HG03575 (cell line): ENCODE results near the gene FAM114A2.
A peak's percentile ranks its signal among the peaks of the same experiment; 100 is the strongest.
"Not testable (repeated sequence)": the region's sequence is repeated elsewhere in the genome, so short reads cannot be mapped to it uniquely, and the experiment has no call there.

ENCODE experiments used
- ATAC-seq: cut with Tn5 transposase; IDR thresholded peaks from one replicate; pipeline ENCODE4 v1.9.1; 2021; ENCODE audit not compliant: unreplicated experiment, insufficient number of reproducible peaks, low FRiP score; ENCODE audit errors: extremely low read depth

The FAM114A2 gene

DNA sequence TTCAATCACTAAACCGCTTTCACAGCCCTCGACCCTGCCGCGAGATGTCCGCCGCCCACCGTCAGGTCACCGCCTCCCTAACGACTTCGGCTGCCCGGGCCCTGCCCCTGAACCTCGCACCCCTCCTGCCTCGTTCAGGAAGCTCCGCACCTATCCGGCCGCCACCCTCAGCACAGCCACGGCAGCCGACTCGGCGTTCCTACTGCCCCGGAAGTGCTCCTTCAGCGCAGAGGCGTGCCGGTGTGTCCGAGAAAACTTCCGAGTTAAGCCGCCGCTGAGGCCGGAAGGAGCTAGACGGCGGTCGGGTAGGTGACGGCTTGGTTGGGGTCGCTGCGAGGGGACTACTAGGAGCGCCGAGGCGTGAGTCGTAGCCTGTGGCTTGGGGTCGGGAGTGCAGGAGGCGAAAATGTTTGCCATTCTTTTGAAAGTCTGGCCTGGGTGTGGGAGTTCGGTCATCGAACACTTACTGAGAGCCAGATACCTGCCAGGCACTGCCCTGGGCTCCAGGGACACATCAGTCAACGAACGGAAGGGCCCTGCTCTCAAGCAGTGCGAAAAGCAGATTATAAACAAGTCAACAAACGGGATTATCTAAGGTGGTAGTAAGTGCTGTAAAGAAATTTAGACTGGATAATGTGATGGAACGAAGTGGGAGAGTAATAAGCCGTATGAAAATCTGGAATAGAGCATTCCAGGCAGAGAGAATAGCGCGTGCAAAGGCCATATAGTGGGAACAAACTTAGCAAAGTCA, at the start of gene FAM114A2, which contains the start of gene MFAP3:
Gene FAM114A2 (minus strand): TSS at position 204 of the 751 bp plus-strand sequence. CDS start 3,957 bp downstream, outside the sequence.
Gene MFAP3 (plus strand): TSS at position 261 of the 751 bp plus-strand sequence. CDS start 10,756 bp downstream, outside the sequence.
- ATAC-seq = peak; percentile 83

DNA sequence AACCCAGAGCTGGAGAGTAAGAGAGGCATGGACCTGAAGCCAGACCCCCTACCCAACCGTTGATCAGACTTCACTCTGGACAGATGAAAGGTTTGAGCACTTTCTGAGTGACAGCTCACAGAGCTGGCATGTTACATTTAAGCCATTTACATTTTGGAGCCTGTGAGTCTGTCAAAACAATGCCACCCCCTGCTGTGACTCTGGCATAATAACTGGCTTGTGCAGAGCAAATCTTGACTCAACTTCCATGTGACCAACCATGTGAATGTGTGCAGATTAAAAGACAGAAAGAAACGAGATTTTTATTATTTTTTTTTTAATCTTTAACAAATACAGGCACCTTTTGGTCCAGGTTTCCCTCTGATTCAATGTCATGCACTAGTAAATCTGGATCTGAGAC, 48.5 kb upstream of the FAM114A2 start:
- no peak for ATAC-seq

DNA sequence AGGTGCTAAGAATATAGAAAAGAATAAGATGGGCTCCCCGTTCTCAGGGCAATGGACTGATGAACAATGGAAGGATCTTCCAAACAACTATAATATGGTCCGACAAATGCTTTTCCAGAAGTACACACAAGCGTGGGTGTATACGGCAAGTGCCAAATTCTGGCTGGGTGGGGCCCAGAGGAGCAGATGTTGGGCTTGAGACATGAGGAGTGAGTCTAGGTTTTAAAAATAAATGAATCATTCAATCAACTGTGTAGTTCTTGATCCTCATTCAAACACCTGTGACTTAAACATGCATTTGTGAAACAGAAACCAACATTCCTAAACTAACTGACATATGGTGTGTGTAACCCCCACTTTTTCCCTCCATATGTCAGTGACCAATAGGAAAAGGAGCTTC, 47.9 kb upstream of the FAM114A2 start:
- no peak for ATAC-seq

DNA sequence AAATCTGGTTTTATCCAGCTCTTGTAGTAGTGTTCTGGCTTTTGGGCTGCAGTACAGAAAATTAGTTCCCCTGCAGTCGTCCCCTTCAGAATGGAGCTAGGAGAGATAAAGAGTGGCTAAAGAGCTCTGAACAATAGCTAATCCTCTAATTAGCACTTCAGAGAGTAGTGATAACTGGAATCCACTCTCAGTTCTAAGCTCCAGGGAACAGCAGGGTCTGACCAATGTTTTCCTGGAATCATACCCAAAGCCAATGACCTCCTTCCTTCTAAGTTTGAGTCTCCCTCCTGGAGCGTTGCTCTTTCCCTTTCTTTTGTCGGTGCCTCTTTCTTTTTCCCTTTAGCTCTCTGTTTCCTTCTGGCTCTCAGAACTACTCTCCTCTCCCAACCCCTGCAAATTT, 47.4 kb upstream of the FAM114A2 start:
- no peak for ATAC-seq

DNA sequence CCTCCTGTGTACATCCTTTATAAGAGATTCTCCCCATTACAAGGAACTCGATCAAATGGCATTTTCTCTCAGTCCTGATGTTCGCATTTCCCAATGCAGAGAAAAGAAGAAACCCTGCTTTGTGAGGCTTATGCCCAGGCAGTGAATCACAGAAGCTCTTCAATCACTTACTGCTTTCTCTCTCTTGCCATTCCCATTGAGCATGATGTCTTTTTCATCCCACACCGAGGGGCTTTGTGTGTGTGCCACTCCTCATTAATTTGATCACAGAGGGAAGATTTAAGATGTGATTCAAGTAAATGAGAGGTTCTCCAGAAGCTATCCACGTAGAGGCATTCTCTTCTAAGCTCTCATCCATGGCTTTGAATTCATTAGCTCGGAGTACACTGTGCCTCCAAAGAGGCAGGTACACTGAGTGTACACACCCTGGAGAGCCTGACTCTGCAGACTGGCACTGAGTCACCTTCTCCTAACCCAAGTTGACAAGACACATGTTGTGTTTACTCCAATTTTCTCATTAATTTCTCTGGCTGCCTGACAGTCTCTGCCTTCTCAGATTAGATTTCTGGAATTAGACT, 45.4 kb upstream of the FAM114A2 start:
- ATAC-seq = no peak

DNA sequence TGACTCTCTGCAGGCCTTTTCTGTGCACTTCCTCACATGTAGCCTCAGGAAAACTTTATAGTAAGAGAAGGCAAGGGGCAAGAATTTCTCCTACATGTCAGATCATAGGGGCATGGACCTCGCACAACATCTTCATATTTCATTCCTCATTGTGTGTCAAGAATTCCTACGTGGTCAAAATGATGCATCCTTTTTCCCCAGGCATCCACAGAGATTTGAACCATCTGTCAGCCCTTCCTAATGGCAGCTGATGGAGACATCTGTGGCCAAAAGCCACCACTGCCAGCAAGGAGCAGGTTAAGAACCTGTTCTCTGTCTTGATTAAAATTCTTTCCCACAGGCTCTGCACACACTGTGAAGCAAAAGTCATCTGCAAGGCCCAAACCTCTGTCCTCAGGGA, 42.5 kb upstream of the FAM114A2 start:
- ATAC-seq = no peak

DNA sequence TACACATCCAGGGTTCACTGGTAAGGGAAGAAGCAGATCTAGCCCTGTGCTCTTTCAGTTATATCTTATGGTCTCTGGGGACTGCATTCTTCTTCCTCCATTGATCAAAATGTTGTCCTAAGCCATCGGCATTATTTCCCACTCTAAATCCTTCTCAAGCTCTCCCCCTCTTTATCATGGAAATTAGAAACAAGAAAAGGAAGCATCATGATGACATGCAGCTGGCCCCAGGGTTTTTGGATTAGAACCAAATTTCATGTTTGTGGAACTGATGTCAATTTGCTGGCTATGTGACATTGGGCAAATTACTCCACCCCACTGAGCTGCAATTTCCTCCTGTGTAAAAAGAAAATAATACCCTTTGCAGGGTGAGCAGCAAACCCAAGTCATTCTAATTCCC, 39.6 kb upstream of the FAM114A2 start:
- no peak for ATAC-seq

DNA sequence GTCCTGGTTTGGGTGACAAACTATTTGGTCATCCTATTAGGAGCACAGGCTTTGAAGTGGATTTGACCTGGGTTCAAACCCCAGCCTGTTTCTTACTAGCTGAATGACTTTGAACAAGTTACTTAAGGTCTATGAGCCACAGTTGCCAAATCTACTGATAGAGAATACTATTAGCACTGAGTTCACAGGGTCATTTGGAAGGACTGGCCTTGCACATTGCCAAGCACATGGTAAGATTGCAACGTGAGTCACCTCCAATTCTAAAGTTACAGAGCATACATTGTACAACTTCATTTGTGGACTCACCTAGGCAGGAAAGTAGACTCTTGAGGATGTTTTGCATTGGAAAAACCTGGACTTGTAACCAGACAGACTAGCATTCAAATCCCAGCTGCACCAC, 39.0 kb upstream of the FAM114A2 start:
- ATAC-seq = no peak

DNA sequence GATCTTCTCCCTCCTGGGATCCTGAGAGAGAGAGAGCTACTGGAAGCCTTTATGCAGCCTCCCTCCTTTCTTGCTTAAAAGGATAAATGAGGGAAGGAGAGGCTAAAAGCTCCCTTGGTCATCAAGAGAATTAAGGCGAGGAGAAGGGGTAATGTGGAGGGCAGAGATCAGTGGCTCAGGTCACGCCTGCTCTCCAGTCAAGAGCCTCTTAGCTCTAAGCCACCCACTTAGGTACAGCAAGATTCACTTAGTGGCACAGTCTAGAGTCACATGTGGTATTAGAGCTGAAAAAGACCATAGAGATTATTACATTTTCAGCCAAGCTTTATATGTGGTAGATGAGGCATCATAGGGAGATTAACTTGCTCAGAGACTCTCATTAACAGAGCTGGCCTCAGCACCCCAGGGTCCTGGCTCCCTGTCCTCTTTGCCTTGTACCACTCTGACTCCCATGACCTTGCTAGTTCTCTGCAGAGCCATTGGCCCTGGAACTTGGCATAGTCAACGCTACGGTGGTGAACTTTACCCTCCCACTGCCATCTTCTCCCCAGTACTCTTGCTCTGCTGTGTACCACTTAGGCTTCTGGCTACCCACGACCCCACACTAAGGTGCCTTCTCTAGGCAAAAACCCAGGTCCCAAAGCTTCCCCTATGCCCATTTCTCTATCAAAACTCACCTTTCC, 37.7 kb upstream of the FAM114A2 start:
- no peak for ATAC-seq

DNA sequence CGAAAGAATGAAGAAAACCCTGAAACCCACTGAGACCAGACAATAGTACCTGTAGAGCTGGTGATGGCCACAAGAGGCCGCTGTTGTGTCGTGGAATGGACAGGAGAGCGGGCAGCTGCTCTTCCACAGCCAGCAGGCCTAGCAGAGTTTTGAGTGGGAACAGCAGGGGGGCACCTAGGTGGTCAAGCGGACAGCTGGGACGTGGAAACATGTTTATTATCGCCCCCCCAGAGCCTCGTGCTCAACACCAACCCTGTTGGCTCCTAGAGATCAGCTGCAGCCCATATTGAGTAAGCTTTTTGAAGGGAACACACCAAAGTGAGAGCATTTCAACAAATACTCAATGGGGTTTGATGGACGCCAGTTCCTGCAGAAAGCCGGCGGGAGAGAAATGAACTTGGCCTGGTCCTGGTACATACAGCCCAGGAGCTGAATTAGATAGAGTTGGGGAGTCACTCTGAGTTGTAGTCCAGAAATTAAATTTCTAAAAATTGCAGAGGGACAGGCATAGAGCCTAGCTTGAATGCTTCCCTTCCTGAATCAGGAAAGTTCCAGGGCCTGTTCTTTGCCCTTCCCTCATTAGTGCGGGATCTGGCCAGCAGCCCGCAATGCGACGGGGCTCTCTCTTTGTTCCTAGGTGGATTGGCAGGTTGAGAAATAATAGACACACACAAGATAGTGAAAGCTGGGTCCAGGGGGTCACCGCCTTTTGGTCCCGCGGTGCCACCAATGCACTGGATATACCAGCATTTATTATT, 33.9 kb upstream of the FAM114A2 start:
- ATAC-seq = peak; percentile 65

DNA sequence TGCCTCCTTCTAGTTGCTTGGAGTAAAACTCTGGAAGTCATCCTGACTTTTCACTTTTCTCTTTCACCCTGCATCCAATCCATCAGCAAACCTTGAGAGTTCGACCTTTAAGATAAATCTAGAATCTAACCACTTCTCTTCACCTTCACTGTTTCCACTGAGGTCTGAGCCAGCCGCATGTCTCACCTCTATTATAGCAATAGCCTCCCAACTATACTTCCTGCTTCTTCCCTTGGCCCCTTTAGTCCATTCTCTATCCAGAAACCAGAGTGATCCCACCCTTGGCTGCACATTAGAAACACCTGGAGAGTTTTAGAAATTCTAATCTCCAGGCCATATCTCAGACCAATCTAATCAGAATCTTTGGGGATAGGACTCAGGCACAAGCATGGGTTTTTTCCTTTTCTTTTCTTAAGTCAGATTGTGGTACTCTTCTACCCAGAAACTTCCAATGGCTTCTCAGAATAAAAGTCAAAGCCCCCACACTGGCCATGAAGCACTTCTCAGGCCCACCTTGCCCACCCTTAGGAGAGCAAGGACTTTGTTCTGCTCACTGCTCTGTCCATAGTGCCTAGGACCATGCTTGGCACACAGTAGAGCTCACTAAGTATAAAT, 33.2 kb upstream of the FAM114A2 start:
- ATAC-seq = no peak

DNA sequence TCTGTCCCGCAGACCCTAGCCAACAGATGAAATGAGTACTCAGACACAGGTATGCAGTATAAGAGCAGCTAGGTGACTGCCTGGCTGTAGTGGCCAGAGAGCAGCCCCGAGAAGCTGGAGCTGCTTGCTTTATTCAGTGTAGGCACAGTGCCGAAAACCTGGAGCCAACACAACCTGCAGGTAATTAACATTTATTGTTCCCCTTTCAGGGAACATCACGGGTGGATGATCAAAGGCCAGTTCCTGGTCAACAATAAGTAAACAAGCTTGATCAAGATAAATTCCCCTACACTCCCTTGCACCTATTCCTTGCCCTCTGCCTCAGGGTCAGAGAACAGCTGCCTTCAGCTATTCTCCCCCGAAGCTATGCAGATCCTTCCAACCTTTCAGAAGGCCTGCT, 31.1 kb upstream of the FAM114A2 start:
- ATAC-seq = not testable (repeated sequence)

DNA sequence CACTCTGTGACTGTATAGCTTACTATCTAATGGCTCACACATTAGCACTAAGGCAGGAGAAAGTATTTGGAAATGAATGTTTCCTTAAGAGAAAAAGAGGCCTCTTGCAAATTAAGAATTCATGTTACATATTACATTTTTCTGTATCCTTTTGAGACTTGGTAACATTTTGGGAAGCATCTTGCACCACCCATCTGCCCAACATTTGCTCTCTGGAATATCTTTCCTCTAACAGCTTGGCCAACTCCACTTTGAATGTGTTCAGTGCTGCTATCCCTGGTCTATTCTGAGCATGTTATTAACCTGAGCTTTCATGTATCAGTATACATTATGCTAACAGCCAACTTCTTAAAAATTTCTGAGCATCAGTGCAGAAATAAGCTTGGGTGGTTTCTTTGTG, 27.3 kb upstream of the FAM114A2 start:
- no peak for ATAC-seq

DNA sequence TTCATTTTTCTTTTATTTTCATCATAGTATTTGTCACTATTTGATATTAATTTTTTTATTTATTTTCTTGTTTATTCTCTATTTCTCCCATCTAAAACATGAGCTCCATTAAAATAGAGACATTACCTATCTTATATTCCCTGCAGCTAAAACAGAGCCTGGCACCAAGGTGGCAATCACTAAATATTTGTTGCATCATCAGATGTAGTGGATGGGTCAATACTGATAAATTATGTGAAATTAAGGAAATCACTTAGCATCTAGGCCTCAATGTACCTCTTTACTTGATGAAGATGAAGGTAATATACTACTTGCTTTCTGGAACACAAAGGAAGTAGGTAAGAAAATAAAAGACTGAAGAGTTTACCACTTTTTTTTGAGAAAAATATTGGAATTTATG, 24.7 kb upstream of the FAM114A2 start:
- ATAC-seq = no peak

DNA sequence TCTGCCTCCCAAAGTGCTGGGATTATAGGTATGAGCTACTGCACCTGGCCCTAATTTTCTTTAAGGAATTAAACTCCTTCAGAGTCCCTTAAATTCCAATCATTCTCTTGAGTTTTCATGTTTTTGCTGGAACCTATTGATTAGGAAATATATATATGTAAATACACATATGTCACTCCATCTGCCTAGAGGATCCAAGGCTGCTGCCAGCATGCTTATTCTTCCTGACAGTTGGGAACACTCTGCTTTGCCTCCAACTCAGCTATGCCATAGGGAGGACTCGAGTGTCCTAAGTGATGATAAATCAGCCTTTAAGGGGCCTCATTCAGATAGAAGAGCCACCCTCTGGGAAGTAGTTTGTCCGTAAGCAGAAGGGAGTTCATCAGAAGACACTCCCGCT, 21.9 kb upstream of the FAM114A2 start:
- ATAC-seq = no peak

DNA sequence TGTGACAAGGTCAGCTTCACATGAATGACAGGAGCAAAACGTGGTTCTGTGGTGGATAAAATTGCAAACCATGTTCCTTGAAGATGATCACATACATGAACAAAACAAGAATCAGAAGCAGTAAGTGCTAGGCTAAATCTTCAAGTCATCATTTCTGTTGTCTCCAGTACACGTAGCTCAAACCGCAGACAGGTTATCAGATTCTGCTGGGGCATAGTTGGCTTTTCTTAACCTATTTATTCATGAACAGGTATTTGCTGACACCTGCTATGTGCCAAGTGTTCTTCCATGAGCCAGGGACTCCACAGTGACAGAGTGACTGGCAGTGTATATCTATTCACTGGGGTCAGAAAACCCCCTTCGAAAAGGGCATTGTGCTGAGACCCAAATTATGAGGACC, 20.9 kb upstream of the FAM114A2 start:
- ATAC-seq = no peak

DNA sequence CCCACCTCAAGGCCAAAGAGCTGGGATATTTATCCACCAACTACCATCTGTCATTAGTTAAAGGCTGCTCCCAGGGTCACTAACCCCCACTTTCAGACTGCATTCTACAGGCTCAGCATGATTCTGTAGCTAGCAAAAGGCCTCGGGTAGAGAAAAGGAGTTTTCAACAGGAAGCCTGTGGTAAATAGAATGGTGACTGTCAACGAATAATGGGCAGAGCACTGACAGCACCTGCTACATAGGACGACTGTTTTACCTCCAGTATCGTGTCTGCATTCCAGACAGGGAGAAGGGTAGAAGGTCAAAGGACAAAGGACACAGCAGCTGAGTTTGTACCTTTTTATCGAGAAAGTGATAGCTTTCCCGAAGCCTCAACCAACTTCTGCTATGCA, 20.3 kb upstream of the FAM114A2 start:
- peak; percentile 49 for ATAC-seq

DNA sequence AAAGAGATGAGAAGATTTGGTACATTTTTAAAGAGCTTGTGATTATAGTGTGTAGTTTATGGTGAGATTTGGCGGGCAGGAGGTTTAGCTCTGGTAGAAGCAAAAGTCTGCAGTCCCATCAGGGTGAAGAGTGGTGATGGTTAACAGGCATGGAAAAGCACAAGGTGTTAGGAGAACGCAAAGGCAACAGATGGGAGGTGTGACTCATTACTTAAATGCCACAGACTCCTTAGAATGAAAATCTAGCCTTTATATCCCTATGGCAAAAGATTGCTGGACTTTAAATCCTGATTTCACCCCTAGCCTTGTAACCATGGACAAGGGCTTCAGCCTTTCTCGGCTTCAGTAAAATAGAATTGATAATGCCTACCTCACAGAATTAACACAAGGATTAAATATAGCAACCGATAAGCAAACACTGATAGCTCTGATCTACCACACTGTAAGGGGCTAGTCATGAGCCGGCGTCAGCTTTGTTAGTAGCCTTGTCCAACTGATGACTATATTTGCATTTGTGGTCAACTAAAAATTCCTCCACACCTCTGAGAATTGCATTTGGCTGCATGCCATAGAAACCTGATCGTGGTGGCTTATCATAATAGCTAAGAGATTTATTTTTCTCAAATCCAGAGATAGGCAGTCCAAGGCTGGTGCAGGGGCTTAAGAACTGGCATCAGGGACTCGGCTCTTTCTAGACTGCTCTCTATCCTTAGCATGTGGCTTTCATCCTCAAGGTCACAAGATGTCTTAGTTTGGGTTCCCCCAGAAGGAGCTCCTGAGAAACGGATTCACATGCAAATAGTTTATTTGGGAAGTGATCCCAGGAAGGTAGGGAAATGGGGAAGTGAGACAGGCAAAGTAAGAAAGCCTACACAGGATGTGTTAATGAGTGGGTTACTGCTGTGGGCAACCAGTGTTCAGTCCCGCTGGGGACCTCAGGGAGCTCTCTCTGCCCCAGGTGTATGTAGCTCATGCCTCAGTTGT, 19.6 kb upstream of the FAM114A2 start:
- peak; percentile 8 for ATAC-seq
